GM23338 (cell line): ENCODE data around the gene ARPC4. TPM values are rescaled to one million over a fixed set of nuclear protein-coding genes. Genes with fewer than 3 reads are reported as not detected.

Source experiments
- ATAC-seq: fragments of 200-7000 bp; cut with Tn5 transposase; 3 replicates; pipeline ENCODE4 v1.9.1; 2020
- DNase-seq: peaks from one replicate; pipeline ENCODE4 v3.0.0-alpha.2; 2015; ENCODE audit warnings: low spot score
- H2AFZ ChIP-seq: fragments of 200-600 bp; sonication (generic); 2 replicates; pipeline ENCODE4 v1.8.0; 2016; ENCODE audit warnings: antibody characterized with exemption, mild to moderate bottlenecking, moderate library complexity
- H3F3A ChIP-seq: fragments of 200-600 bp; sonication (generic); replicated peaks from 2 replicates; pipeline ENCODE4 v1.8.0; 2017; ENCODE audit warnings: antibody characterized with exemption, mixed run types, low read depth
- H3K27ac ChIP-seq: fragments of 200-600 bp; sonication (generic); 2 replicates; pipeline ENCODE4 v1.6.1; 2016; ENCODE audit warnings: low read depth
- H3K27me3 ChIP-seq: fragments of 200-600 bp; sonication (generic); 2 replicates; pipeline ENCODE4 v1.8.0; 2016; ENCODE audit warnings: mild to moderate bottlenecking, mixed run types, moderate library complexity; ENCODE audit not compliant: insufficient read depth
- H3K36me3 ChIP-seq: fragments of 200-600 bp; sonication (generic); 2 replicates; pipeline ENCODE4 v1.8.0; 2016; ENCODE audit warnings: mild to moderate bottlenecking; ENCODE audit not compliant: insufficient read depth
- H3K4me1 ChIP-seq: fragments of 200-600 bp; sonication (generic); 2 replicates; pipeline ENCODE4 v1.8.0; 2016; ENCODE audit warnings: mild to moderate bottlenecking, moderate library complexity; ENCODE audit not compliant: insufficient read depth
- H3K4me2 ChIP-seq: fragments of 200-600 bp; sonication (generic); 2 replicates; pipeline ENCODE4 v1.7.1; 2017; ENCODE audit warnings: mixed run types
- H3K4me3 ChIP-seq: fragments of 200-600 bp; sonication (generic); 2 replicates; pipeline ENCODE4 v1.6.1; 2016; ENCODE audit warnings: mixed run types
- H3K79me2 ChIP-seq: fragments of 200-600 bp; sonication (generic); replicated peaks from 2 replicates; pipeline ENCODE4 v1.8.0; 2017; ENCODE audit warnings: mild to moderate bottlenecking; ENCODE audit not compliant: insufficient read depth
- H3K9me2 ChIP-seq: fragments of 200-600 bp; sonication (generic); 2 replicates; pipeline ENCODE4 v1.8.0; 2017; ENCODE audit not compliant: insufficient read depth
- H4K20me1 ChIP-seq: fragments of 200-600 bp; sonication (generic); replicated peaks from 2 replicates; pipeline ENCODE4 v1.8.0; 2017; ENCODE audit warnings: mild to moderate bottlenecking; ENCODE audit not compliant: insufficient read depth
- H3K27ac Mint-ChIP-seq: 2 replicates; pipeline ENCODE4 v1.8.0; 2020; ENCODE audit warnings: inconsistent platforms, mild to moderate bottlenecking, moderate library complexity, mixed read lengths
- H3K27me3 Mint-ChIP-seq: 3 replicates; pipeline ENCODE4 v1.8.0; 2022; ENCODE audit warnings: low read depth, mild to moderate bottlenecking, moderate library complexity, mixed read lengths, inconsistent platforms; ENCODE audit not compliant: insufficient read depth, poor library complexity
- H3K36me3 Mint-ChIP-seq: 3 replicates; pipeline ENCODE4 v1.8.0; 2021; ENCODE audit warnings: low read depth, mild to moderate bottlenecking, inconsistent platforms, moderate library complexity, mixed read lengths
- H3K4me1 Mint-ChIP-seq: 3 replicates; pipeline ENCODE4 v1.8.0; 2020; ENCODE audit warnings: mild to moderate bottlenecking, inconsistent platforms, mixed read lengths
- H3K4me3 Mint-ChIP-seq: 3 replicates; pipeline ENCODE4 v1.8.0; 2021; ENCODE audit warnings: moderate library complexity, mild to moderate bottlenecking, inconsistent platforms, mixed read lengths
- H3K9me3 Mint-ChIP-seq: 3 replicates; pipeline ENCODE4 v1.8.0; 2020; ENCODE audit warnings: moderate library complexity, mild to moderate bottlenecking, inconsistent platforms, mixed read lengths
- CREB1 ChIP-seq: fragments of 250-450 bp; sonication (Bioruptor Pico); IDR thresholded peaks from 2 replicates; pipeline ENCODE4 v1.5.0; 2020; ENCODE audit warnings: low read depth, mild to moderate bottlenecking, moderate library complexity
- ETS1 ChIP-seq: IDR thresholded peaks from 2 replicates; pipeline ENCODE4 v1.6.1; 2016; ENCODE audit warnings: antibody characterized with exemption
- EZH2 ChIP-seq: fragments of 200-600 bp; sonication (generic); IDR thresholded peaks from one replicate; pipeline ENCODE4 v1.8.0; 2017; ENCODE audit warnings: antibody characterized with exemption, mild to moderate bottlenecking, low read depth; ENCODE audit not compliant: unreplicated experiment
- EZH2phosphoT487 ChIP-seq: fragments of 200-600 bp; sonication (generic); IDR thresholded peaks from one replicate; pipeline ENCODE4 v1.8.1; 2018; ENCODE audit warnings: antibody characterized with exemption; ENCODE audit not compliant: unreplicated experiment
- JUNB ChIP-seq: IDR thresholded peaks from one replicate; pipeline ENCODE4 v1.6.1; 2016; ENCODE audit warnings: antibody characterized with exemption; ENCODE audit not compliant: unreplicated experiment
- NANOG ChIP-seq: IDR thresholded peaks from 2 replicates; pipeline ENCODE4 v1.6.1; 2016; ENCODE audit warnings: antibody characterized with exemption, borderline replicate concordance
- POLR2AphosphoS5 ChIP-seq: IDR thresholded peaks from 2 replicates; pipeline ENCODE4 v1.6.1; 2016; ENCODE audit warnings: antibody characterized with exemption, low read depth
- STAT1 ChIP-seq: IDR thresholded peaks from one replicate; pipeline ENCODE4 v1.6.1; 2016; ENCODE audit warnings: antibody characterized with exemption; ENCODE audit not compliant: unreplicated experiment
- ZNF114 ChIP-seq: fragments of 250-450 bp; sonication (Bioruptor Pico); IDR thresholded peaks from 2 replicates; pipeline ENCODE4 v1.5.0; 2020; ENCODE audit warnings: mild to moderate bottlenecking, moderate library complexity
- ZNF331 ChIP-seq: fragments of 250-450 bp; sonication (Bioruptor Pico); IDR thresholded peaks from 2 replicates; pipeline ENCODE4 v1.5.0; 2020; ENCODE audit warnings: low read depth, mild to moderate bottlenecking, moderate library complexity
- polyA plus RNA-seq: library from polyadenylated mRNA; unstranded; fragments of >200 nt; fragmentation: Nextera tagmentation; extraction: Ambion mirVana; gene quantifications from 2 replicates; pipeline ENCODE4 v1.2.1, GENCODE V29; 2016
- total RNA-seq: library from RNA; depleted of rRNA; stranded (reverse); fragments of >200 nt; shearing (Covaris generic); gene quantifications from 2 replicates; pipeline ENCODE4 v1.2.3, GENCODE V29; 2014
- TF ChIP-seq, protein P1 (sequence below): IDR thresholded peaks from one replicate; pipeline ENCODE4 v1.6.1; 2018; ENCODE audit warnings: antibody characterized with exemption; ENCODE audit not compliant: unreplicated experiment
- TF ChIP-seq, protein P2 (sequence below), 2 experiments: fragments of 200-600 bp in 1 of 2; sonication (generic) in 1 of 2; conservative IDR thresholded peaks; 2 replicates each; pipeline versions ENCODE4 v1.5.1 to v1.6.1; 2016 to 2017; ENCODE audit warnings: antibody characterized with exemption in 2 of 2, low read depth in 2 of 2, mild to moderate bottlenecking in 2 of 2, moderate library complexity in 1 of 2
- TF ChIP-seq, protein P3 (sequence below): fragments of 250-450 bp; sonication (Bioruptor Pico); IDR thresholded peaks from 2 replicates; pipeline ENCODE4 v1.5.0; 2020; ENCODE audit warnings: mild to moderate bottlenecking, moderate library complexity

ARPC4 gene
- total and polyA plus RNA-seq, 2 experiments from 2014 or later: 71.9 to 176 TPM

- H3K4me1 ChIP-seq: peaks cover 6% of the 10 kb centered on the region
- ATAC-seq: peak; percentile 40
- H3K36me3 Mint-ChIP-seq: peaks cover 57% of the 10 kb centered on the region
- DNase-seq: peak; percentile 62
- H3K9me2 ChIP-seq: 0 out of 2 replicates have a peak, but pooled peaks cover 3% of the 10 kb centered on the region
- peak overlapping the region; percentile 99 for H3K27ac ChIP-seq
- H3K79me2 ChIP-seq: peaks cover 40% of the 10 kb centered on the region
- peaks cover 15% of the 10 kb centered on the region; the same call in 1 of the 2 replicates for H3F3A ChIP-seq
- H3K4me2 ChIP-seq: peak overlapping the region; percentile 99
- H3K27me3 Mint-ChIP-seq: peaks cover 12% of the 10 kb centered on the region
- H3K4me3 Mint-ChIP-seq: peak overlapping the region; percentile 97
- H3K27me3 ChIP-seq: no peaks in the 10 kb centered on the region
- H4K20me1 ChIP-seq: no peaks in the 10 kb centered on the region; the same call in 1 of the 2 replicates
- peak overlapping the region; percentile 100 for H3K27ac Mint-ChIP-seq
- H3K36me3 ChIP-seq: peaks cover 14% of the 10 kb centered on the region
- H3K4me1 Mint-ChIP-seq: peaks cover 14% of the 10 kb centered on the region
- H3K9me3 Mint-ChIP-seq: no peaks in the 10 kb centered on the region
- peak overlapping the region; percentile 92 for H3K4me3 ChIP-seq
- no peak for TF ChIP-seq ZNF114 (CRISPR knock-in tag)
- TF ChIP-seq, protein P1, sequence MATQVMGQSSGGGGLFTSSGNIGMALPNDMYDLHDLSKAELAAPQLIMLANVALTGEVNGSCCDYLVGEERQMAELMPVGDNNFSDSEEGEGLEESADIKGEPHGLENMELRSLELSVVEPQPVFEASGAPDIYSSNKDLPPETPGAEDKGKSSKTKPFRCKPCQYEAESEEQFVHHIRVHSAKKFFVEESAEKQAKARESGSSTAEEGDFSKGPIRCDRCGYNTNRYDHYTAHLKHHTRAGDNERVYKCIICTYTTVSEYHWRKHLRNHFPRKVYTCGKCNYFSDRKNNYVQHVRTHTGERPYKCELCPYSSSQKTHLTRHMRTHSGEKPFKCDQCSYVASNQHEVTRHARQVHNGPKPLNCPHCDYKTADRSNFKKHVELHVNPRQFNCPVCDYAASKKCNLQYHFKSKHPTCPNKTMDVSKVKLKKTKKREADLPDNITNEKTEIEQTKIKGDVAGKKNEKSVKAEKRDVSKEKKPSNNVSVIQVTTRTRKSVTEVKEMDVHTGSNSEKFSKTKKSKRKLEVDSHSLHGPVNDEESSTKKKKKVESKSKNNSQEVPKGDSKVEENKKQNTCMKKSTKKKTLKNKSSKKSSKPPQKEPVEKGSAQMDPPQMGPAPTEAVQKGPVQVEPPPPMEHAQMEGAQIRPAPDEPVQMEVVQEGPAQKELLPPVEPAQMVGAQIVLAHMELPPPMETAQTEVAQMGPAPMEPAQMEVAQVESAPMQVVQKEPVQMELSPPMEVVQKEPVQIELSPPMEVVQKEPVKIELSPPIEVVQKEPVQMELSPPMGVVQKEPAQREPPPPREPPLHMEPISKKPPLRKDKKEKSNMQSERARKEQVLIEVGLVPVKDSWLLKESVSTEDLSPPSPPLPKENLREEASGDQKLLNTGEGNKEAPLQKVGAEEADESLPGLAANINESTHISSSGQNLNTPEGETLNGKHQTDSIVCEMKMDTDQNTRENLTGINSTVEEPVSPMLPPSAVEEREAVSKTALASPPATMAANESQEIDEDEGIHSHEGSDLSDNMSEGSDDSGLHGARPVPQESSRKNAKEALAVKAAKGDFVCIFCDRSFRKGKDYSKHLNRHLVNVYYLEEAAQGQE: no peak
- no peak for TF ChIP-seq STAT1
- TF ChIP-seq, protein P2, sequence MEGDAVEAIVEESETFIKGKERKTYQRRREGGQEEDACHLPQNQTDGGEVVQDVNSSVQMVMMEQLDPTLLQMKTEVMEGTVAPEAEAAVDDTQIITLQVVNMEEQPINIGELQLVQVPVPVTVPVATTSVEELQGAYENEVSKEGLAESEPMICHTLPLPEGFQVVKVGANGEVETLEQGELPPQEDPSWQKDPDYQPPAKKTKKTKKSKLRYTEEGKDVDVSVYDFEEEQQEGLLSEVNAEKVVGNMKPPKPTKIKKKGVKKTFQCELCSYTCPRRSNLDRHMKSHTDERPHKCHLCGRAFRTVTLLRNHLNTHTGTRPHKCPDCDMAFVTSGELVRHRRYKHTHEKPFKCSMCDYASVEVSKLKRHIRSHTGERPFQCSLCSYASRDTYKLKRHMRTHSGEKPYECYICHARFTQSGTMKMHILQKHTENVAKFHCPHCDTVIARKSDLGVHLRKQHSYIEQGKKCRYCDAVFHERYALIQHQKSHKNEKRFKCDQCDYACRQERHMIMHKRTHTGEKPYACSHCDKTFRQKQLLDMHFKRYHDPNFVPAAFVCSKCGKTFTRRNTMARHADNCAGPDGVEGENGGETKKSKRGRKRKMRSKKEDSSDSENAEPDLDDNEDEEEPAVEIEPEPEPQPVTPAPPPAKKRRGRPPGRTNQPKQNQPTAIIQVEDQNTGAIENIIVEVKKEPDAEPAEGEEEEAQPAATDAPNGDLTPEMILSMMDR (conservative IDR thresholded peaks at IDR 0.05; ENCODE audit: low read depth in 2 of 2): no peak
- no peak for TF ChIP-seq POLR2AphosphoS5
- TF ChIP-seq CREB1 (CRISPR knock-in tag): no peak
- TF ChIP-seq NANOG: no peak
- no peak for TF ChIP-seq ETS1
- TF ChIP-seq, protein P3, sequence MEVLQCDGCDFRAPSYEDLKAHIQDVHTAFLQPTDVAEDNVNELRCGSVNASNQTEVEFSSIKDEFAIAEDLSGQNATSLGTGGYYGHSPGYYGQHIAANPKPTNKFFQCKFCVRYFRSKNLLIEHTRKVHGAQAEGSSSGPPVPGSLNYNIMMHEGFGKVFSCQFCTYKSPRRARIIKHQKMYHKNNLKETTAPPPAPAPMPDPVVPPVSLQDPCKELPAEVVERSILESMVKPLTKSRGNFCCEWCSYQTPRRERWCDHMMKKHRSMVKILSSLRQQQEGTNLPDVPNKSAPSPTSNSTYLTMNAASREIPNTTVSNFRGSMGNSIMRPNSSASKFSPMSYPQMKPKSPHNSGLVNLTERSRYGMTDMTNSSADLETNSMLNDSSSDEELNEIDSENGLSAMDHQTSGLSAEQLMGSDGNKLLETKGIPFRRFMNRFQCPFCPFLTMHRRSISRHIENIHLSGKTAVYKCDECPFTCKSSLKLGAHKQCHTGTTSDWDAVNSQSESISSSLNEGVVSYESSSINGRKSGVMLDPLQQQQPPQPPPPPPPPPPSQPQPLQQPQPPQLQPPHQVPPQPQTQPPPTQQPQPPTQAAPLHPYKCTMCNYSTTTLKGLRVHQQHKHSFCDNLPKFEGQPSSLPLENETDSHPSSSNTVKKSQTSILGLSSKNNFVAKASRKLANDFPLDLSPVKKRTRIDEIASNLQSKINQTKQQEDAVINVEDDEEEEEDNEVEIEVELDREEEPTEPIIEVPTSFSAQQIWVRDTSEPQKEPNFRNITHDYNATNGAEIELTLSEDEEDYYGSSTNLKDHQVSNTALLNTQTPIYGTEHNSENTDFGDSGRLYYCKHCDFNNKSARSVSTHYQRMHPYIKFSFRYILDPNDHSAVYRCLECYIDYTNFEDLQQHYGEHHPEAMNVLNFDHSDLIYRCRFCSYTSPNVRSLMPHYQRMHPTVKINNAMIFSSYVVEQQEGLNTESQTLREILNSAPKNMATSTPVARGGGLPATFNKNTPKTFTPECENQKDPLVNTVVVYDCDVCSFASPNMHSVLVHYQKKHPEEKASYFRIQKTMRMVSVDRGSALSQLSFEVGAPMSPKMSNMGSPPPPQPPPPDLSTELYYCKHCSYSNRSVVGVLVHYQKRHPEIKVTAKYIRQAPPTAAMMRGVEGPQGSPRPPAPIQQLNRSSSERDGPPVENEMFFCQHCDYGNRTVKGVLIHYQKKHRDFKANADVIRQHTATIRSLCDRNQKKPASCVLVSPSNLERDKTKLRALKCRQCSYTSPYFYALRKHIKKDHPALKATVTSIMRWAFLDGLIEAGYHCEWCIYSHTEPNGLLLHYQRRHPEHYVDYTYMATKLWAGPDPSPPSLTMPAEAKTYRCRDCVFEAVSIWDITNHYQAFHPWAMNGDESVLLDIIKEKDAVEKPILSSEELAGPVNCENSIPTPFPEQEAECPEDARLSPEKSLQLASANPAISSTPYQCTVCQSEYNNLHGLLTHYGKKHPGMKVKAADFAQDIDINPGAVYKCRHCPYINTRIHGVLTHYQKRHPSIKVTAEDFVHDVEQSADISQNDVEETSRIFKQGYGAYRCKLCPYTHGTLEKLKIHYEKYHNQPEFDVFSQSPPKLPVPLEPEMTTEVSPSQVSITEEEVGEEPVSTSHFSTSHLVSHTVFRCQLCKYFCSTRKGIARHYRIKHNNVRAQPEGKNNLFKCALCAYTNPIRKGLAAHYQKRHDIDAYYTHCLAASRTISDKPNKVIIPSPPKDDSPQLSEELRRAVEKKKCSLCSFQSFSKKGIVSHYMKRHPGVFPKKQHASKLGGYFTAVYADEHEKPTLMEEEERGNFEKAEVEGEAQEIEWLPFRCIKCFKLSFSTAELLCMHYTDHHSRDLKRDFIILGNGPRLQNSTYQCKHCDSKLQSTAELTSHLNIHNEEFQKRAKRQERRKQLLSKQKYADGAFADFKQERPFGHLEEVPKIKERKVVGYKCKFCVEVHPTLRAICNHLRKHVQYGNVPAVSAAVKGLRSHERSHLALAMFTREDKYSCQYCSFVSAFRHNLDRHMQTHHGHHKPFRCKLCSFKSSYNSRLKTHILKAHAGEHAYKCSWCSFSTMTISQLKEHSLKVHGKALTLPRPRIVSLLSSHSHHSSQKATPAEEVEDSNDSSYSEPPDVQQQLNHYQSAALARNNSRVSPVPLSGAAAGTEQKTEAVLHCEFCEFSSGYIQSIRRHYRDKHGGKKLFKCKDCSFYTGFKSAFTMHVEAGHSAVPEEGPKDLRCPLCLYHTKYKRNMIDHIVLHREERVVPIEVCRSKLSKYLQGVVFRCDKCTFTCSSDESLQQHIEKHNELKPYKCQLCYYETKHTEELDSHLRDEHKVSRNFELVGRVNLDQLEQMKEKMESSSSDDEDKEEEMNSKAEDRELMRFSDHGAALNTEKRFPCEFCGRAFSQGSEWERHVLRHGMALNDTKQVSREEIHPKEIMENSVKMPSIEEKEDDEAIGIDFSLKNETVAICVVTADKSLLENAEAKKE: no peak
- TF ChIP-seq EZH2phosphoT487: no peak
- TF ChIP-seq ZNF331 (CRISPR knock-in tag): no peak
- no peak for TF ChIP-seq JUNB
- no peak for TF ChIP-seq EZH2
- H2AFZ ChIP-seq: no peak overlapping the region
Measured at GRCh38 chr3:9793161-9793781, 389 bp downstream of the ARPC4 start.
